ENCODE measurements around the gene SORBS1.

DNA sequence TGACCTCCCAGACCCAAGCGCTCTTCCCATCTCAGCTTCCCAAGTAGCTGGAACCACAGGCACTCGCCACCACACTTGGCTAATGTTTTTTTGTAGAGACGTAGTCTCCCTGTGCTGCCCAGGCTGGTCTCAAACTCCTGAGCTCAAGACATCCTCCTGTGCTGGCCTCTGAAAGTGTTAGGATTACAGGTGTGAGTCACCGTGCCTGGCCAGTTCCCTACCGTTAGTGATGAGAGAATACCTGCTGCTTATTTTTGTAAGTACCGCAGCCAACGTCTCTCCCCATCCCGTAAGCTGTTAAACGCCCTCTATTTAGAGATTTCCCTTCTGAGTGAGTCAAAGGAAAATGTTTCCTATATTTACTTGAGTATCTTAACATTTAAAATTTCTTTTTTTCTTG lies 231.9 kb downstream of the SORBS1 start:
- TF ChIP-seq, protein P1, sequence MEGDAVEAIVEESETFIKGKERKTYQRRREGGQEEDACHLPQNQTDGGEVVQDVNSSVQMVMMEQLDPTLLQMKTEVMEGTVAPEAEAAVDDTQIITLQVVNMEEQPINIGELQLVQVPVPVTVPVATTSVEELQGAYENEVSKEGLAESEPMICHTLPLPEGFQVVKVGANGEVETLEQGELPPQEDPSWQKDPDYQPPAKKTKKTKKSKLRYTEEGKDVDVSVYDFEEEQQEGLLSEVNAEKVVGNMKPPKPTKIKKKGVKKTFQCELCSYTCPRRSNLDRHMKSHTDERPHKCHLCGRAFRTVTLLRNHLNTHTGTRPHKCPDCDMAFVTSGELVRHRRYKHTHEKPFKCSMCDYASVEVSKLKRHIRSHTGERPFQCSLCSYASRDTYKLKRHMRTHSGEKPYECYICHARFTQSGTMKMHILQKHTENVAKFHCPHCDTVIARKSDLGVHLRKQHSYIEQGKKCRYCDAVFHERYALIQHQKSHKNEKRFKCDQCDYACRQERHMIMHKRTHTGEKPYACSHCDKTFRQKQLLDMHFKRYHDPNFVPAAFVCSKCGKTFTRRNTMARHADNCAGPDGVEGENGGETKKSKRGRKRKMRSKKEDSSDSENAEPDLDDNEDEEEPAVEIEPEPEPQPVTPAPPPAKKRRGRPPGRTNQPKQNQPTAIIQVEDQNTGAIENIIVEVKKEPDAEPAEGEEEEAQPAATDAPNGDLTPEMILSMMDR (IDR thresholded peaks at IDR 0.05; ENCODE audit: poor library complexity), result no peak
- TF ChIP-seq EZH2phosphoT487 (IDR thresholded peaks at IDR 0.05; ENCODE audit: low read depth, severe bottlenecking, unreplicated experiment), result no peak

All from hepatocyte (in vitro differentiated cells).